K562 (cell line): ENCODE results near the gene RHEX.

Experiments used
- ADNP ChIP-seq: fragments of 200-800 bp; sonication (Bioruptor generic); IDR thresholded peaks from 2 replicates; pipeline ENCODE4 v1.6.1; 2016; ENCODE audit warnings: missing genetic modification characterization, missing compliant biosample characterization
- ELF1 ChIP-seq: fragments of 200-800 bp; sonication (Bioruptor generic); IDR thresholded peaks from 2 replicates; pipeline ENCODE4 v1.6.1; 2016; ENCODE audit warnings: missing genetic modification characterization, missing compliant biosample characterization
- ETV5 ChIP-seq: sonication (generic); formaldehyde crosslinking; IDR thresholded peaks from 2 replicates; pipeline ENCODE4 v1.4.0; 2020; ENCODE audit warnings: low read depth, mild to moderate bottlenecking, missing genetic modification reagents
- MAFK ChIP-seq: IDR thresholded peaks from 2 replicates; pipeline ENCODE4 v1.6.1; 2011; ENCODE audit warnings: low read length, improper control_type of control experiment
- NCOA6 ChIP-seq: fragments of 450-650 bp; IDR thresholded peaks from 2 replicates; pipeline ENCODE4 v1.6.1; 2017; ENCODE audit warnings: mild to moderate bottlenecking
- POLR3G ChIP-seq: IDR thresholded peaks from 2 replicates; pipeline ENCODE4 v1.6.1; 2011; ENCODE audit not compliant: insufficient read length, insufficient replicate concordance; ENCODE audit errors: extremely low read depth
- TCF7L2 ChIP-seq: fragments of 150-350 bp; IDR thresholded peaks from 2 replicates; pipeline ENCODE4 v1.6.1; 2016; ENCODE audit warnings: low read depth, mild to moderate bottlenecking, low read length, moderate library complexity
- TF ChIP-seq, protein P1 (sequence below), 3 experiments: IDR thresholded peaks in 2 of 3; conservative IDR thresholded peaks in 1 of 3; 2 replicates each; pipeline ENCODE4 v1.5.1; 2011 to 2012; ENCODE audit warnings: low read length in 3 of 3, mild to moderate bottlenecking in 3 of 3, control low read depth in 2 of 3, improper control_type of control experiment in 1 of 3, inconsistent platforms in 1 of 3, low read depth in 1 of 3, mixed read lengths in 1 of 3, moderate library complexity in 1 of 3; ENCODE audit not compliant: insufficient read depth in 2 of 3

- TF ChIP-seq, protein P1, sequence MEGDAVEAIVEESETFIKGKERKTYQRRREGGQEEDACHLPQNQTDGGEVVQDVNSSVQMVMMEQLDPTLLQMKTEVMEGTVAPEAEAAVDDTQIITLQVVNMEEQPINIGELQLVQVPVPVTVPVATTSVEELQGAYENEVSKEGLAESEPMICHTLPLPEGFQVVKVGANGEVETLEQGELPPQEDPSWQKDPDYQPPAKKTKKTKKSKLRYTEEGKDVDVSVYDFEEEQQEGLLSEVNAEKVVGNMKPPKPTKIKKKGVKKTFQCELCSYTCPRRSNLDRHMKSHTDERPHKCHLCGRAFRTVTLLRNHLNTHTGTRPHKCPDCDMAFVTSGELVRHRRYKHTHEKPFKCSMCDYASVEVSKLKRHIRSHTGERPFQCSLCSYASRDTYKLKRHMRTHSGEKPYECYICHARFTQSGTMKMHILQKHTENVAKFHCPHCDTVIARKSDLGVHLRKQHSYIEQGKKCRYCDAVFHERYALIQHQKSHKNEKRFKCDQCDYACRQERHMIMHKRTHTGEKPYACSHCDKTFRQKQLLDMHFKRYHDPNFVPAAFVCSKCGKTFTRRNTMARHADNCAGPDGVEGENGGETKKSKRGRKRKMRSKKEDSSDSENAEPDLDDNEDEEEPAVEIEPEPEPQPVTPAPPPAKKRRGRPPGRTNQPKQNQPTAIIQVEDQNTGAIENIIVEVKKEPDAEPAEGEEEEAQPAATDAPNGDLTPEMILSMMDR (IDR thresholded peaks at IDR 0.05 in 2 of 3, conservative IDR thresholded peaks at IDR 0.05 in 1 of 3; ENCODE audit: insufficient read depth in 2 of 3, low read depth in 1 of 3, low read length in 3 of 3) = no peak
- TF ChIP-seq ETV5 (CRISPR knock-in tag) (no peak), POLR3G (no peak), NCOA6 (no peak), ELF1 (no peak), ADNP (tag) (no peak), TCF7L2 (no peak), MAFK (no peak)
These were observed 5.9 kb downstream of the RHEX start for GRCh38 chr1:206058927-206059292.
